LNCaP clone FGC (cell line): ENCODE results near the gene HIVEP1.

ENCODE experiments used
- DNase-seq: peaks from one replicate; pipeline ENCODE4 v3.0.0-alpha.2; 2011; ENCODE audit warnings: low read depth
- H3K4me3 ChIP-seq: 2 replicates; pipeline ENCODE4 v1.5.1; 2011; ENCODE audit warnings: mild to moderate bottlenecking, low read depth, low read length, control low read depth
- CTCF ChIP-seq: IDR thresholded peaks from 2 replicates; pipeline ENCODE4 v1.5.1; 2012; ENCODE audit warnings: mild to moderate bottlenecking; ENCODE audit not compliant: control insufficient read depth, insufficient read depth; ENCODE audit errors: extremely low read depth

HIVEP1 gene

GRCh38 chr6:11977193-11977592 is 34.9 kb upstream of the HIVEP1 start:
- DNase-seq: no peak
- TF ChIP-seq CTCF: no peak
- no peak overlapping the region for H3K4me3 ChIP-seq

- no peak overlapping the region for H3K4me3 ChIP-seq
- DNase-seq: no peak
- no peak for TF ChIP-seq CTCF
Observed at GRCh38 chr6:11977738-11978137, 34.4 kb upstream of the HIVEP1 start.

GRCh38 chr6:11978169-11978987 is 33.7 kb upstream of the HIVEP1 start:
- DNase-seq: peak; percentile 50

GRCh38 chr6:11979866-11980265 is 32.2 kb upstream of the HIVEP1 start:
- TF ChIP-seq CTCF: no peak
- no peak overlapping the region for H3K4me3 ChIP-seq
- DNase-seq: no peak

More at GRCh38 chr6:11978169-11978987, 33.7 kb upstream of the HIVEP1 start:
- no peak for TF ChIP-seq CTCF
- H3K4me3 ChIP-seq: no peak overlapping the region

- no peak for DNase-seq
- TF ChIP-seq CTCF: no peak
- no peak overlapping the region for H3K4me3 ChIP-seq
Observed at GRCh38 chr6:11983306-11983705, 28.8 kb upstream of the HIVEP1 start.

- TF ChIP-seq CTCF: no peak
- DNase-seq: no peak
- no peak overlapping the region for H3K4me3 ChIP-seq
Observed at GRCh38 chr6:11987386-11987785, 24.7 kb upstream of the HIVEP1 start.

GRCh38 chr6:11989386-11989785 is 22.7 kb upstream of the HIVEP1 start:
- no peak for TF ChIP-seq CTCF
- H3K4me3 ChIP-seq: no peak overlapping the region
- DNase-seq: no peak
